Measurements from ENCODE around the gene HOXD8. TPM values are rescaled to one million over a fixed set of nuclear protein-coding genes. Genes with fewer than 3 reads are reported as not detected.

HOXD8 gene
- total RNA-seq, 1 donor from 2014 or later, result 0.58 TPM

- H3K36me3 Mint-ChIP-seq, result no peaks in the 10 kb centered on the region
- H3K4me3 Mint-ChIP-seq, result no peak overlapping the region
- H3K4me1 Mint-ChIP-seq, result peaks cover 19% of the 10 kb centered on the region
- TF ChIP-seq, protein P1, sequence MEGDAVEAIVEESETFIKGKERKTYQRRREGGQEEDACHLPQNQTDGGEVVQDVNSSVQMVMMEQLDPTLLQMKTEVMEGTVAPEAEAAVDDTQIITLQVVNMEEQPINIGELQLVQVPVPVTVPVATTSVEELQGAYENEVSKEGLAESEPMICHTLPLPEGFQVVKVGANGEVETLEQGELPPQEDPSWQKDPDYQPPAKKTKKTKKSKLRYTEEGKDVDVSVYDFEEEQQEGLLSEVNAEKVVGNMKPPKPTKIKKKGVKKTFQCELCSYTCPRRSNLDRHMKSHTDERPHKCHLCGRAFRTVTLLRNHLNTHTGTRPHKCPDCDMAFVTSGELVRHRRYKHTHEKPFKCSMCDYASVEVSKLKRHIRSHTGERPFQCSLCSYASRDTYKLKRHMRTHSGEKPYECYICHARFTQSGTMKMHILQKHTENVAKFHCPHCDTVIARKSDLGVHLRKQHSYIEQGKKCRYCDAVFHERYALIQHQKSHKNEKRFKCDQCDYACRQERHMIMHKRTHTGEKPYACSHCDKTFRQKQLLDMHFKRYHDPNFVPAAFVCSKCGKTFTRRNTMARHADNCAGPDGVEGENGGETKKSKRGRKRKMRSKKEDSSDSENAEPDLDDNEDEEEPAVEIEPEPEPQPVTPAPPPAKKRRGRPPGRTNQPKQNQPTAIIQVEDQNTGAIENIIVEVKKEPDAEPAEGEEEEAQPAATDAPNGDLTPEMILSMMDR (IDR thresholded peaks at IDR 0.05; ENCODE audit: unreplicated experiment), result no peak
- peaks cover 99% of the 10 kb centered on the region for H3K27me3 Mint-ChIP-seq (ENCODE audit: low read depth)
- no peak overlapping the region for H3K27ac Mint-ChIP-seq
- no peaks in the 10 kb centered on the region for H3K9me3 Mint-ChIP-seq
- no peak for DNase-seq (ENCODE audit: low spot score in 2 of 2, unreplicated experiment in 2 of 2)
These were observed 28.2 kb upstream of the HOXD8 start for GRCh38 chr2:176101216-176101830.

- Mint-ChIP-seq H3K27ac (no peak overlapping the region), H3K4me3 (no peak overlapping the region), H3K9me3 (no peaks in the 10 kb centered on the region), H3K27me3 (ENCODE audit: low read depth) (peaks cover 96% of the 10 kb centered on the region), H3K36me3 (no peaks in the 10 kb centered on the region), H3K4me1 (peaks cover 20% of the 10 kb centered on the region)
- TF ChIP-seq, protein P1 (IDR thresholded peaks at IDR 0.05; ENCODE audit: unreplicated experiment), result no peak
- DNase-seq (ENCODE audit: low spot score in 2 of 2, unreplicated experiment in 2 of 2), result no peak
These were observed 27.7 kb upstream of the HOXD8 start for GRCh38 chr2:176101842-176102241.

GRCh38 chr2:176102309-176102866, 27.1 kb upstream of the HOXD8 start:
- Mint-ChIP-seq H3K36me3 (no peaks in the 10 kb centered on the region), H3K4me1 (peaks cover 24% of the 10 kb centered on the region), H3K9me3 (no peaks in the 10 kb centered on the region), H3K27ac (no peak overlapping the region), H3K27me3 (ENCODE audit: low read depth) (peaks cover 96% of the 10 kb centered on the region), H3K4me3 (no peak overlapping the region)
- TF ChIP-seq, protein P1 (IDR thresholded peaks at IDR 0.05; ENCODE audit: unreplicated experiment), result no peak
- DNase-seq (ENCODE audit: low spot score in 2 of 2, unreplicated experiment in 2 of 2), result no peak

- Mint-ChIP-seq H3K27me3 (ENCODE audit: low read depth) (peaks cover 89% of the 10 kb centered on the region), H3K27ac (no peak overlapping the region), H3K9me3 (no peaks in the 10 kb centered on the region), H3K4me3 (no peak overlapping the region), H3K4me1 (peaks cover 19% of the 10 kb centered on the region), H3K36me3 (no peaks in the 10 kb centered on the region)
- TF ChIP-seq, protein P1 (IDR thresholded peaks at IDR 0.05; ENCODE audit: unreplicated experiment), result no peak
- no peak for DNase-seq (ENCODE audit: low spot score in 2 of 2, unreplicated experiment in 2 of 2)
These were observed 26.3 kb upstream of the HOXD8 start for GRCh38 chr2:176103194-176103593.

GRCh38 chr2:176103742-176104315, 25.7 kb upstream of the HOXD8 start:
- Mint-ChIP-seq H3K27me3 (ENCODE audit: low read depth) (peaks cover 89% of the 10 kb centered on the region), H3K27ac (no peak overlapping the region), H3K4me1 (peaks cover 20% of the 10 kb centered on the region), H3K9me3 (no peaks in the 10 kb centered on the region), H3K4me3 (peak overlapping the region; percentile 59), H3K36me3 (no peaks in the 10 kb centered on the region)
- TF ChIP-seq, protein P1 (IDR thresholded peaks at IDR 0.05; ENCODE audit: unreplicated experiment), result no peak
- no peak for DNase-seq (ENCODE audit: low spot score in 2 of 2, unreplicated experiment in 2 of 2)

All from mesothelial cell of epicardium (in vitro differentiated cells).